ENCODE data around the gene SPATA22. TPM values are rescaled to one million over a fixed set of nuclear protein-coding genes. Genes with fewer than 3 reads are reported as not detected.
A peak's percentile ranks its signal among the peaks of the same experiment; 100 is the strongest.

Gene SPATA22
- total and polyA plus RNA-seq, 2 experiments from 2014 or later: not detected

GRCh38 chr17:3479988-3480387 is 8.4 kb upstream of the SPATA22 start:
- no peaks in the 10 kb centered on the region for H3K9me2 ChIP-seq (ENCODE audit: insufficient read depth)
- no peaks in the 10 kb centered on the region for H3F3A ChIP-seq (replicated peaks; ENCODE audit: low read depth)
- Mint-ChIP-seq H3K4me3 (no peak overlapping the region), H3K27me3 (ENCODE audit: insufficient read depth, low read depth, poor library complexity) (no peaks in the 10 kb centered on the region), H3K27ac (no peak overlapping the region), H3K4me1 (peaks cover 47% of the 10 kb centered on the region), H3K36me3 (ENCODE audit: low read depth) (no peaks in the 10 kb centered on the region), H3K9me3 (no peaks in the 10 kb centered on the region)
- H4K20me1 ChIP-seq (replicated peaks; ENCODE audit: insufficient read depth): no peaks in the 10 kb centered on the region
- H3K27me3 ChIP-seq (ENCODE audit: insufficient read depth): no peaks in the 10 kb centered on the region
- no peak overlapping the region for H3K4me3 ChIP-seq
- ATAC-seq: no peak
- H3K4me2 ChIP-seq: no peak overlapping the region
- no peak overlapping the region for H3K27ac ChIP-seq (ENCODE audit: low read depth)
- no peak for DNase-seq (ENCODE audit: low spot score)
- no peaks in the 10 kb centered on the region for H3K36me3 ChIP-seq (ENCODE audit: insufficient read depth)
- peak overlapping the region; percentile 64; the same call in 1 of the 2 replicates for H2AFZ ChIP-seq
- H3K4me1 ChIP-seq (ENCODE audit: insufficient read depth): peaks cover 43% of the 10 kb centered on the region
- H3K79me2 ChIP-seq (replicated peaks; ENCODE audit: insufficient read depth): no peaks in the 10 kb centered on the region
- no peak for TF ChIP-seq NANOG (IDR thresholded peaks at IDR 0.05; ENCODE audit: borderline replicate concordance)
- no peak for TF ChIP-seq STAT1 (IDR thresholded peaks at IDR 0.05; ENCODE audit: unreplicated experiment)
- TF ChIP-seq EZH2phosphoT487 (IDR thresholded peaks at IDR 0.05; ENCODE audit: unreplicated experiment): no peak
- no peak for TF ChIP-seq REST (IDR thresholded peaks at IDR 0.05; ENCODE audit: unreplicated experiment)
- TF ChIP-seq ZNF462 (CRISPR knock-in tag; IDR thresholded peaks at IDR 0.05): no peak

Measured in GM23338 (cell line).